LNCAP (cell line): ENCODE results near the gene CACNA1I.

Source experiments
- TF ChIP-seq, protein P1 (sequence below): fragments of 450-650 bp; IDR thresholded peaks from 2 replicates; pipeline ENCODE4 v1.5.1; 2017; ENCODE audit warnings: mild to moderate bottlenecking

The CACNA1I gene

DNA sequence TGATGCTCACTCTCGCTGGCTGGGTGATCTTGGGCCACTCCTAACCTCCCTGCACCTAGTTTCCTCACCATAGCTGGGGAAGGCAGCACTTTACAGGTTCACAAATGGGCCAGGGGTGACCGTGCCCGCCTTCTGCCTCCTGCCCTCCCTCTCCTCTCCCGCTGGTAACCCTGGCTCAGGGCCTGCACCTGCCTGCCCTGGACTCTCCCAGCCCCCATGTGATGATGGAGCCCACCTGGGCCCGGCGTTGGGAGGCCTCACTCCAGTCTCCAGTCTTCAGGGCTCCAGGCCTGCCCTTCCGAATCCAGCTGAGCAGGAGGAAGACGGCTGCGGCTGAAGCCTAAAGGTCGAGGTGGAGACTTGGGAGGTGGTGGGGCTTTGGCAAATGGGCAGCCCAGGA, 152.9 kb downstream of the CACNA1I start:
- TF ChIP-seq, protein P1, sequence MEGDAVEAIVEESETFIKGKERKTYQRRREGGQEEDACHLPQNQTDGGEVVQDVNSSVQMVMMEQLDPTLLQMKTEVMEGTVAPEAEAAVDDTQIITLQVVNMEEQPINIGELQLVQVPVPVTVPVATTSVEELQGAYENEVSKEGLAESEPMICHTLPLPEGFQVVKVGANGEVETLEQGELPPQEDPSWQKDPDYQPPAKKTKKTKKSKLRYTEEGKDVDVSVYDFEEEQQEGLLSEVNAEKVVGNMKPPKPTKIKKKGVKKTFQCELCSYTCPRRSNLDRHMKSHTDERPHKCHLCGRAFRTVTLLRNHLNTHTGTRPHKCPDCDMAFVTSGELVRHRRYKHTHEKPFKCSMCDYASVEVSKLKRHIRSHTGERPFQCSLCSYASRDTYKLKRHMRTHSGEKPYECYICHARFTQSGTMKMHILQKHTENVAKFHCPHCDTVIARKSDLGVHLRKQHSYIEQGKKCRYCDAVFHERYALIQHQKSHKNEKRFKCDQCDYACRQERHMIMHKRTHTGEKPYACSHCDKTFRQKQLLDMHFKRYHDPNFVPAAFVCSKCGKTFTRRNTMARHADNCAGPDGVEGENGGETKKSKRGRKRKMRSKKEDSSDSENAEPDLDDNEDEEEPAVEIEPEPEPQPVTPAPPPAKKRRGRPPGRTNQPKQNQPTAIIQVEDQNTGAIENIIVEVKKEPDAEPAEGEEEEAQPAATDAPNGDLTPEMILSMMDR, result no peak

DNA sequence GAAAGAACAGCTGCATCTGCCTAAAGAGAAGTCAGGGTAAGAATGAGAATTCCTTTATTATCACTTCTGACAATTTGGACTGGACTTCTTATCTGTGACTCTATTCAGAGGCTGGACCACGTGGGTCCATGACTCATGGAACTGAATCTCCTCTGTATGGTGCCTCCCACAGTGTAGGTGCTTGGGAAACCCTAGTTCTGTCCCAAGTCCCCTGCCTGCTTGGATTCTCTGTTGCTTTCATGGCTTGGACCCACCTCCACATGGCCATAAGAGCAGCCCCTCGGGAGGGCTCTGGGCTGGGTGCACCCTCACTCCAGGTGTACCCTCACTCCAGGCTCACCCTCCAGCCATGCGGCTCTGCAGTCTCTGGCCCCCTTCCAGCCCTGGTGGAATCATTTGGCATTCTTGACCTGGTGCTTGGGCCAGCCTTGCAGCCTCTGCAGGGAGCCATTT, 153.4 kb downstream of the CACNA1I start:
- TF ChIP-seq, protein P1, result no peak

DNA sequence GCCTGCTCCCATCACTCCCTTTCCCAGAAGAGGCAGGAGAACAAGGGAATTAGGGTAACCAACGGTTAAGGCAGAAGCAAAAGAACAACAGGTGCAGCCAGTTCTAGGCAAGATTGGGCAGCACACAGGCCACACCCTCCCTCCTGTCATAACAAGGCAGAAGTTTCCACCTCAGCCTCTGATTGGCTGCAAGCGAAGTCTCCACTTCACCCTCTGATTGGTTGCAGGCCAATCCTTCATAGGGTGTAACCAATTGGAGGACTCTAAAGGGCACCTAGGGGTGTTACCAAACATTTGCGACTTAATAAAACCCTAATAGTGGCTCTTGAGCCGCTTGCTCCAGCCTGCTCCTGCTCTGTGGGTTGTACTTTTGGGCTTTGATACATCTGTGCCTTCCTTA, 153.8 kb downstream of the CACNA1I start:
- TF ChIP-seq, protein P1, result no peak

DNA sequence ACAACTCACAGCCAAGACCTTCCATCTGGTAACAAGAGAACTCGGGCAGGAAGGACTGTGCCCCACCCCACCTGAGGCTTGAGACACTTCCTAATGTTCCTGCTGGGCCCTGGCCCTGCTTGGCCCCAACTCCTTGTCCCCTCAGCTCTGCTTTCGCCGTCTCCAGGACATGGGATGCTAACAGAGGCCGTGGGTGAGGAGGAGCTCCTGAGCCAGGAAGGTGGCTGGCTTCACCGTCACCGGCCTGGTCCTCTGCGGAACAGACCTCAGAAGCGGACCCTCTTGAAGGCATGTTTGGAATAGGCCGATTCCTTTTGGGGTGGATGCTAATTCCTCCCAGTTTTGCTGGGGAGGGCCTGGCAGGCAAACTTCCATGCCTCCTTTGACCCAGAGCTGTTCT, 154.3 kb downstream of the CACNA1I start:
- TF ChIP-seq, protein P1, result no peak

DNA sequence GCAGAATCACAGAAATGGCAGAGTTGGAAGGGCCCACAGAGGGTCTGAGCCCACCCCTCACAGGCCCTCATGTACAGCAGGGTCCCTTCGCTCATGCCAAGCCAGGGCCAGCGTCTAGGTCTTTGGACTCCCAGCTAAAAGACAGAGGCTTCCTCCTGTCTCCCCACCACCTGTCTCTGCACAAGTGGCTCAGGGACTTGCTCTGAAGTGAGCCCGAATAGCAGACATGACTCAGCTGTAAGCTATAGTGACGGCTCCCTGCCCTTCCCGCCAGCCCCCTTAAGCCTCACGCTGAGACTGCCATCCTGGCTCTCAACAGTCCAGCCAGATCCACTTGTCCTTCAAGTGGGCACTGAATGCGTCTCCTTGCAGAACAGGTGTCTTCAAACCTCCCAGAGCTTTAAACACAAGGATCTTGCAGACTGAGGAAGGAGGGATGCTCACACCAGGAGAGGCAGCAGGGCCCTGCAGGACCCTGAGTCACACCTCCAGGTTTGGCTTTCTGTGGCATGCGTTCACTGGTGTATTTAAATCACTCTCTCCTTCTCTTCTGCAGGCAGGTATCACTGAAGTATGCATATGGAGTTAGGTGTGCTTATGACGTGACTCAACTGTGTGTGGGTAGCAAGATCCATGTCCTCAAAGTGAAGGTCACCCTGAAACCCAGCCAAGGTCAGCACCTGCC, 154.9 kb downstream of the CACNA1I start:
- TF ChIP-seq, protein P1, result no peak

DNA sequence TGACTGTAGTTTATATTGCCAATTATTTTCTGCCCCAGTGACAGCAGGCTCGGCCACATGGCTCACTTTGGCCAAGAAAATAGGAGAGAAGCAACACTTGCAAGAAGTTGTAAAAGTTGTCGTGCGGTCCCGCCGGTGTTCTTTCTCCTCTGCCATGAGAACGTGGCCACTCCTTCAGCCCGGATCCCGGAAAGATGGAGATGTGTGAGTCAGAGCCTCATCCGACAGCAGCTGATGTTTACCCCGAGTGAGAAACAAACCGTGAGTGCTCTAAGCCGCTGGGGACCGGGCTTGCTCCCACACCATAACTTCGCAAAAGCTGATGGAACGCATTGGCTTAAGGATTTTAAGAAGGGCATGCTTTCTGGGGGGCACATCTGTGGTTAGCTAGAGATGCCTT, 157.0 kb downstream of the CACNA1I start:
- TF ChIP-seq, protein P1, result no peak

DNA sequence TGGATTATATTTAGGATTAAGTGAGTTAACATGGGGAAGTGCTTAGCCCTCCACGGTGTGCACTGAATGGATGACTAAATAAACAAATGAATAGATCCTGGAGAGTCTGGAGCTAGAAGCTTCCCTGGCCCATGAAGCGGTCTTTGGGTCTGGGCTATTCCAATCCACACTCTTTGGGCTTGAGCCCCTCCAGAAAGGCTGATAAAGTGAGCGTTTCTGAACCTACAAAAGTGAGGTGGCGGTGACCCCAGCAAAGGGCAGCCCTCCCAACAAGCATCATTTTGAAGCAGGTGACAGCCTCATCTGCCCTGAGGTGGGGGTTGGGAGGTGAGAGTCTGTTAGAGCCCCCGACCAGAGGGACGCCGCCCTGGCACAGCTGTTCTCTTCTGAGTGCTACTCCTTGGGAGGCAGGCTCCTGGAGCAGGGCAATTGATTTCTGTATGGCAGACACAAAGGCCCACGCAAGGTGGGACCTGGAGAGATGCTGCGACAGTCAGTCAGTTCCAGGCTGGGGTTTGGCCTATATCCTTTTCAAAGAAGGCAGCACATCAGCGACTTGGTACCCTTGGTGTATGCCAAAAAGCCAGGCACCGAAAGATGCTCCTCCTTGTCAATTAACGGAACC, 157.8 kb downstream of the CACNA1I start:
- TF ChIP-seq, protein P1, result no peak
